ENCODE measurements around the gene TXNDC5.

TXNDC5 gene

DNA sequence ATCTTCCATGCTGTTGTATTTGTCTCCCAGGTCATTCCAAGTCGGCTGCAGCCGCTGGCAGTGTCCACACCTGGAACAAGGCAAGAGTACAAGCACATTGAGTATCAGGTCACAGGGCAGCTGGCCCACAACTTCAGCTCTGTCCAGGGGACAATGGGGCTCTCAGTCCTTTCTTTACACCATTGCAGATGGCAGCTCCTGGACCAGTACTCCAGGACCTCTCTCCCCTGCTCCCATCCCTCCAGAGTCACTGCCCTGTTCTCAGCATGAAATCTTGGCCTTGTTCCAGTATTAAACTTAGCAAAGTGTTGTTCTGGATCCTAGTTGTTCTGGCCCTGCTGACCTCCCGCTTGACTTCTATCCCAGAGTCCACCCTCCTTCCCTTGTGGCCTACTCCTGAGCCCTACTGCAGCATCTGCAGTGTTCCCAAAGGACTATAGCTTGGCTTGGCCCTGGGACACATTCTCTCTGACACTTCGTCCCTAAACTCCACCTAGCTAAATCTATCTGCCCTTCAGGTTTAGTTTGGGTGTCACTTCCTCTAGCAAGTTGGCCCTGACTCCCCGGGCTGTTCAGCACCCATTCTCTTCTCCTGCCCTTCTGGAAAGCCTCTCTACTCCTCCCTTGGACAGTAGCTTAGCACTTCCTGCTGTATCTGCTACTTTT is 5.8 kb downstream of the TXNDC5 start:
- Histone ChIP-seq H3K9me3 (no peaks in the 10 kb centered on the region), H3K27me3 (peaks cover 10% of the 10 kb centered on the region), H3K27ac (no peak overlapping the region), H3K4me3 (ENCODE audit: low read depth in 1 of 2, low read length in 1 of 2) (no peak overlapping the region), H3K4me1 (ENCODE audit: control insufficient read depth in 1 of 2, insufficient read depth in 1 of 2, low read depth in 1 of 2, low read length in 1 of 2) (peaks cover 8 to 9% of the 10 kb centered on the region in 2 experiments), H3K36me3 (peaks cover 15% of the 10 kb centered on the region)
- TF ChIP-seq, protein P1, sequence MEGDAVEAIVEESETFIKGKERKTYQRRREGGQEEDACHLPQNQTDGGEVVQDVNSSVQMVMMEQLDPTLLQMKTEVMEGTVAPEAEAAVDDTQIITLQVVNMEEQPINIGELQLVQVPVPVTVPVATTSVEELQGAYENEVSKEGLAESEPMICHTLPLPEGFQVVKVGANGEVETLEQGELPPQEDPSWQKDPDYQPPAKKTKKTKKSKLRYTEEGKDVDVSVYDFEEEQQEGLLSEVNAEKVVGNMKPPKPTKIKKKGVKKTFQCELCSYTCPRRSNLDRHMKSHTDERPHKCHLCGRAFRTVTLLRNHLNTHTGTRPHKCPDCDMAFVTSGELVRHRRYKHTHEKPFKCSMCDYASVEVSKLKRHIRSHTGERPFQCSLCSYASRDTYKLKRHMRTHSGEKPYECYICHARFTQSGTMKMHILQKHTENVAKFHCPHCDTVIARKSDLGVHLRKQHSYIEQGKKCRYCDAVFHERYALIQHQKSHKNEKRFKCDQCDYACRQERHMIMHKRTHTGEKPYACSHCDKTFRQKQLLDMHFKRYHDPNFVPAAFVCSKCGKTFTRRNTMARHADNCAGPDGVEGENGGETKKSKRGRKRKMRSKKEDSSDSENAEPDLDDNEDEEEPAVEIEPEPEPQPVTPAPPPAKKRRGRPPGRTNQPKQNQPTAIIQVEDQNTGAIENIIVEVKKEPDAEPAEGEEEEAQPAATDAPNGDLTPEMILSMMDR (IDR thresholded peaks at IDR 0.05) = no peak

GRCh38 chr6:7903673-7904072 is 6.9 kb downstream of the TXNDC5 start:
- TF ChIP-seq, protein P1 (IDR thresholded peaks at IDR 0.05) = no peak
- Histone ChIP-seq H3K4me3 (ENCODE audit: low read depth in 1 of 2, low read length in 1 of 2) (no peak overlapping the region), H3K4me1 (ENCODE audit: control insufficient read depth in 1 of 2, insufficient read depth in 1 of 2, low read depth in 1 of 2, low read length in 1 of 2) (no peaks in the 10 kb centered on the region), H3K27me3 (no peaks in the 10 kb centered on the region), H3K27ac (no peak overlapping the region), H3K36me3 (peaks cover 21% of the 10 kb centered on the region), H3K9me3 (no peaks in the 10 kb centered on the region)

GRCh38 chr6:7902867-7903266 is 7.7 kb downstream of the TXNDC5 start:
- Histone ChIP-seq H3K36me3 (peaks cover 25% of the 10 kb centered on the region), H3K27ac (no peak overlapping the region), H3K4me1 (ENCODE audit: control insufficient read depth in 1 of 2, insufficient read depth in 1 of 2, low read depth in 1 of 2, low read length in 1 of 2) (no peaks in the 10 kb centered on the region), H3K9me3 (no peaks in the 10 kb centered on the region), H3K4me3 (ENCODE audit: low read depth in 1 of 2, low read length in 1 of 2) (no peak overlapping the region), H3K27me3 (no peaks in the 10 kb centered on the region)
- TF ChIP-seq, protein P1 (IDR thresholded peaks at IDR 0.05) = no peak

GRCh38 chr6:7902221-7902620 is 8.4 kb downstream of the TXNDC5 start:
- H3K9me3 ChIP-seq = no peaks in the 10 kb centered on the region
- H3K36me3 ChIP-seq = peaks cover 30% of the 10 kb centered on the region
- H3K4me1 ChIP-seq (ENCODE audit: control insufficient read depth in 1 of 2, insufficient read depth in 1 of 2, low read depth in 1 of 2, low read length in 1 of 2) = no peaks in the 10 kb centered on the region
- H3K27ac ChIP-seq = no peak overlapping the region
- no peak overlapping the region for H3K4me3 ChIP-seq (ENCODE audit: low read depth in 1 of 2, low read length in 1 of 2)
- TF ChIP-seq, protein P1 (IDR thresholded peaks at IDR 0.05) = no peak
- no peaks in the 10 kb centered on the region for H3K27me3 ChIP-seq

DNA sequence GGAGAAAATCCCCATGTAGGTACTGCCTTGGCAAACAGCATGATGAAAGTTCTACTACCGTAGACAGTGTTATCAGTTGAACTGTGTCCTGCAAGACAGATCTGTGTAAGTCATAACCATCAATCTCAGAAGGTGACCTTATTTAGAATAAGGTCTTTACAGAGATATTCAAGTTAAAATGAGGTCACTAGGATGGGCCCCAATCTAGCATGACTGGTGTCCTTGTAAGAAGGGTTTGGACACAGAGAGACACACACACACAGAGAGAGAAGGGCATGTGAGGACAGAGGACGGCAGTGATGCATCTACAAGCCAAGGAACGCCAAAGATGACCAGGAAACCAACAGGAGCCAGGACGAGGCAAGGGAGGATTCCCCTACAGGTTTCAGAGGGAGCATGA is 8.8 kb downstream of the TXNDC5 start:
- Histone ChIP-seq H3K27ac (no peak overlapping the region), H3K4me1 (ENCODE audit: control insufficient read depth in 1 of 2, insufficient read depth in 1 of 2, low read depth in 1 of 2, low read length in 1 of 2) (no peaks in the 10 kb centered on the region), H3K27me3 (no peaks in the 10 kb centered on the region), H3K4me3 (ENCODE audit: low read depth in 1 of 2, low read length in 1 of 2) (no peak overlapping the region), H3K36me3 (peaks cover 30% of the 10 kb centered on the region), H3K9me3 (no peaks in the 10 kb centered on the region)
- TF ChIP-seq, protein P1 (IDR thresholded peaks at IDR 0.05) = no peak
